Heart left ventricle (tissue), 13 donors: Measurements from ENCODE around the gene DLGAP1.

Experiments
- CTCF ChIP-seq, 12 donors: fragments of 200-600 bp; sonication (generic) in 4 of 12; IDR thresholded peaks; one replicate each; pipeline versions ENCODE4 v1.5.0 to v1.8.0; 2018 to 2022; ENCODE audit warnings: antibody characterized with exemption in 12 of 12, mild to moderate bottlenecking in 5 of 12
- POLR2A ChIP-seq, 2 donors: fragments of 450-650 bp; IDR thresholded peaks; one replicate each; pipeline ENCODE4 v1.6.1; 2017; ENCODE audit warnings: antibody characterized with exemption in 2 of 2, mild to moderate bottlenecking in 2 of 2, moderate library complexity in 2 of 2
- donor health status: ischemic (EF 13 %, LVEDD 7.1; RV severe dilation, severe dysfunction).
- donor health status: DM: no; HTN: yes; CAD: no.
- donor health status: DM: no; HTN: no; CAD: no.
- donor health status: ischemic (EF 25% LVEDD 6.9; RV normal size, moderate dysfunction).
- donor health status: ischemic (EF 25% LVEDD 5.7; RV mildly dilated, moderate dysfunction).
- donor health status: ischemic (EF 35%, LVEDD 5.7; RV mildly dilated, moderate dysfunction).
- donor health status: nonischemic (EF 11% LVEDD 7.7; RV severe dilation, severe dysfunction).
- donor health status: DM: yes; HTN: yes; CAD: no.
- donor health status: PGD.
- donor health status: ischemic (EF 29% LVEDD 5.4; RV normal size, mild dysfunction).
- donor health status: nonischemic (EF 23%, LVEDD 6.1; RV moderate dilation, normal function).

GRCh38 chr18:3903337-3903736, 551.8 kb downstream of the DLGAP1 start:
- no peak for TF ChIP-seq POLR2A (IDR thresholded peaks at IDR 0.05)
- TF ChIP-seq CTCF (IDR thresholded peaks at IDR 0.05), result no peak
